Medulla oblongata (tissue), 1 donor: ENCODE results near the gene CDC7.
"Not testable (repeated sequence)": the region's sequence is repeated elsewhere in the genome, so short reads cannot be mapped to it uniquely, and the experiment has no call there.

Experiments
- DNase-seq: peaks from one replicate; pipeline ENCODE4 v3.0.0-alpha.2; 2015; ENCODE audit errors: extremely low spot score

CDC7 gene

DNA sequence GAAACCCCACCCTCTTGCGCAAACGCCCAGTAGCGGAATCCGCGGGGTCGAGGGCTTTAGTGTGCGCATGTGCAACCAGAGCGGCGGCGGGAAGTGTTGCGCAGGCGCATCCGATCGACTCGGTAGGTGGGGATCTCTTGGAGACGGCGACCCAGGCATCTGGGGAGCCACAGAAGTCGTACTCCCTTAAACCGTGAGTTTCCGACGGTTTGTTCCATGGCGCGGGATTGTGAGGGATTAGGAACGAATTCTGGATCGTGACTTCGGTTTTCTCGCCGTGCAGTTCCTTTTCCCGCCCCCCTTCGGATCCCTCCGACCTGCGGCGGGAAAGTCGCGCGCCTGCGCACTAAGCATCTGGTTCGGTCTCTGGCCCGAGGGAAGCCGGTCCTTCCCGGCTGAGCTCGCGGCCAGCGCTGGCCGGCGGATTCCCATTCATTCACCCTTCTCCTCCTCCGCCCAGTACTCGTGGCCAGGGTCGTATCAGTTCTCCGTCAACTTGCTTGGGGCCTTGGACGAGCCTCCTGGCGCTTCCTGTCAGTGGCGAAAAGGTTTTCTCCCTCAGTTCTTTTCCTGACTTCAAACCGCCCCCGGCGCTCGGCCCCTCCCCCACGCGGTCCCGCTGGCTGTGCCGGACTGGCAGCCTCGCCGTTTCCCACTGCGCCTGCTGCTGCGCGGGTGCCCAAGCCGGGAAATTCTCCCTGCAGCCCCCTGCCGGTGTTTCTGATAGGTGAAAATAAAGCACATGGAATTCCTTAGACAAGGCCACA, at the start of gene CDC7:
Gene CDC7 (plus strand): TSS at position 96 of the 767 bp plus-strand sequence. CDS start 866 bp downstream, outside the sequence.
- DNase-seq, result peak; percentile 92

- DNase-seq, result no peak
Measured at GRCh38 chr1:91454136-91454535, 46.5 kb upstream of the CDC7 start.

GRCh38 chr1:91455334-91455733, 45.3 kb upstream of the CDC7 start:
- no peak for DNase-seq

DNA sequence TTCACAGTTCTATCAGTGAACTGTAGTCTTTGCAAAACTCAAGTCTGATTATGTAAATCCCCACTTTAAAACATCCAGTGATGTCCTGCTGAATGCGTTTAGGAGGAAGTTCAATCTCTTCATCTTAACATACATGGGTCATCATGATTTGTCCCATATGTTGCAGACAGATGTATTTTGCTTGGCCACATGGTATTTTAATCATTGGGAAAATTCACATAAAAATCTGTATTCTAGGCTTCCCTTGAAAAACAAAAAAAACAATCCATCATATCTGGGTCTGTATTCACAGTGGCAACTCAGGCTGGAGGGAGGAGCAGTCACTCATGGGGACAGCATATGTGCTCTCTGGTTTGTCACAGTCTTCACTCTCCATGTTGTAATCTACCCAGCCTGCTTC, 44.8 kb upstream of the CDC7 start:
- DNase-seq, result no peak

DNA sequence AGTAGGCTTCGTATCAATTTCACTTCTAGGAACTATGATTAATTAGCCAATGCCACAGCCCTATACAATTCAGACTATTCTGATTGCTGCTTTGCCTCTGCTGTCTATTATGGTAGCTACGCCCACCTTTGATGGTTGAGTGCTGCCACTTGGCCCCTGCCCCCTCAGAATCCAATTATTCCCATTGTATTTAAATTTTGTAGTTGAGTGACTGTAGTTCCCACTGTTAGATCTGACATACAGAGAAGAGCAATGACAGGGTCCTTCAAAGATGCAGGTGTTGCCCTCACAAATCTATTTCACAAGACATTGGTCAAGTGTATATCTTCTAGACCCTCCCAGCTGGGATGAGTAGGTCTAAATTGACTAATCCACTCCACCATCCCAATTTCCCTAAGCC, 35.3 kb upstream of the CDC7 start:
- DNase-seq, result not testable (repeated sequence)

DNA sequence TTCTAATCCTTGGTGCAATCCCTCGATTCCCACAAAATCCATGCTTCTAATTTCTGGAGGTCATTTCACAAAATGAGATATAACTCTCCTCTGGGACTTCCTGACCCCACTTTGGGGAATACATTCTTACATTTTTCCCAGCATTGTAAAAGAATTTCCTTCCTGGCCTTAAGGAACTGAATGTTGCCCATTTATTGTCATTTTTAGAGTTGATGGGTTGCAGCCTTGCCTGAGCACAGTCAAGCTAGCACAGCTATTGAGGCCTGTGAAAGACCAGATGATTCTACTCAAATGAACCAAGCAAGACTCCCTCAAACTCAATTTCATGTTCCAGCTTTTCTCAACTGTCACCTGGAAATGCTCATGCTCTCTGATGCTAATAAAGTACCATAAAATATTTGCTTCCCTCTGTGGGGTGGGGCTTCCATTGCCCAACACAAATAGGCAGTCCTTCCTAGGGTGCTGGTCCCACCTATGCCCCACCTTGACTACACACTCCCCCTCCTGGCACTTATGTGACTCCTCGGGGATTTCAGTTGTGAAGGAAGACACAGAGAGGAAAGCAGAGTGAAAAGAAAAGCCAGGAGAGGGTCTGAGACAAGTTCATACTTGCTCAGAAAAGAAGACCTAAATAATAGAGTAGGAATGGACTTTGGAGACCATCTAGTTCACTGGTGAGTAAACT, 24.0 kb upstream of the CDC7 start:
- DNase-seq, result no peak

GRCh38 chr1:91487469-91487868, 13.2 kb upstream of the CDC7 start:
- no peak for DNase-seq

DNA sequence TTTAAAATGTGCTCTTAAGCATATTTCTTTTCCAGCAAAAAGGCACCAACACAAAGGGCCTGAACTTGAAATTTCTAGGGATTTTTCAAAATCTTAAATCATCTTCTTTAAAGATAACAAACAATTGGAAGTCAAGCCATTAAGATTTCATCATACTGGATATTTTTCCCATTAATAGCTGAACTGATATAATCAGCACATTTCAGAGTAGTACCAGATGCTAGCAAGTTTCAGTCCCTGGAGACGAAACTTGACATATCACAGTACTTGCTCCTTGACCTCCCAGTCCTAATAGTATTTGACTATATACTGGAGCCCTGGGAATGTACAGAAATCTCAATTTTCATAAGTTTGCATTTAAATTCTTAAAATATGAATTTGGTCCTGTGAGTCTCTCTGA, 10.2 kb upstream of the CDC7 start:
- no peak for DNase-seq

GRCh38 chr1:91498035-91498434, 2.6 kb upstream of the CDC7 start:
- DNase-seq, result no peak

GRCh38 chr1:91498498-91499245, 2.0 kb upstream of the CDC7 start:
- no peak for DNase-seq

DNA sequence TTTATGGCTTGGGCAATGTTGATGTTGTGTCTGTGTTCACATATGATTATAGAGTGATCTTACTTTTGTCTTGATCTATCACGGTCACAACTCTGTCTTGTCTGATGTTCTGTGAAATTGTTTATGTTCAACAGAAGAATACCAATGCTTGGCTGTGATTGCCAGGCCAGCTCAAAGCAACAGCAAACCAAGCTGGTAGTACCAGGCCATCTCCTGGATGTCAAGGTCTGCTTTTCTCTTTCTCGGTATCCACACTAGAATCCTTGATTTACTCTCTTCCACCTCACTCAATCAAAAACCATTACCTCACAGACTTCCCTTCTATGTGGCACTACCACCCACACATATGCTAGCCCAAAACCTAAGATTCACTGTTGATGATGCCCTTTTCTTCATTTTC, 1.3 kb upstream of the CDC7 start:
- no peak for DNase-seq

DNA sequence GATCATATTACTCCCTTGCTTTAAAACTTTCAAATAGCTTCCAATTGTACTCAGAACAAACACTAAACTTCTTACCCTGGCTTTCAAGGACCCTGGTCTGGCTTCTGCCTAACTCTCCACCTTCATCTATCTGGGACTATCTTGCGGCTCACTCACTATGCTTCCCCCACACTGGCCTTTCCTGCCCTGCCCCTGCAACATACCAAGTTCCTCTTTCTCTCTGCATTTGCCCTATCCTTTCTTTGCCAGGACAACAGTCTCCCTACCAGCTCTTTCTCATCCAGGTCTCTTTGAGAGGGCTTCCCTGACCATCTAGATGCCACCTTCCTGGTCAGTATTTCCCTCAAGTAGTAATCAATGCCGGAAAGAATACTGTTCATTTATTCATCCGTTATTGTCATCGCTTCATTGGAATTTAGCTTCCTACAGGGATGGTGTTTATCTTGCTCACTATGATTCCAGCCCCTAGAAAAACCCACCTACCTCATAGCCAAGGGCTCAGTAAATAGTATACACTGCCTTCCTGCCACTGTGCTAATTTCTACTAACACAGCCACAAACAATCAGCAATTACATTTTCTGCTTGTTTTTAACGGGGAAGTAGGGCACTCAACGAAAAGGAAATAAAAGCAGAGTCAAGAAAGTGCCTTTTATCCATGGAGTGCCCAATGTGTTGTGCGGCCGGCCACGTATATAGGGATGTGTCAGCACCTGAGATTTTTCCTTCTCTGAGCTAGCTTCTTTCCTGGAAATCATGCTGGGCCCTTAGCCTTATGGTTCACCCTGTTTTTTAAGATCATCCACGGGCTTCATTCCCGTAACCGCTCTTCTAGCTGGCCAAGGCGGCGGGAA, 521 bp upstream of the CDC7 start:
- peak; percentile 30 for DNase-seq

- no peak for DNase-seq
Measured at GRCh38 chr1:91501523-91501851, 836 bp downstream of the CDC7 start.

- DNase-seq, result no peak
Measured at GRCh38 chr1:91501971-91502671, 1.5 kb downstream of the CDC7 start.

- no peak for DNase-seq
Measured at GRCh38 chr1:91502672-91503184, 2.1 kb downstream of the CDC7 start.

DNA sequence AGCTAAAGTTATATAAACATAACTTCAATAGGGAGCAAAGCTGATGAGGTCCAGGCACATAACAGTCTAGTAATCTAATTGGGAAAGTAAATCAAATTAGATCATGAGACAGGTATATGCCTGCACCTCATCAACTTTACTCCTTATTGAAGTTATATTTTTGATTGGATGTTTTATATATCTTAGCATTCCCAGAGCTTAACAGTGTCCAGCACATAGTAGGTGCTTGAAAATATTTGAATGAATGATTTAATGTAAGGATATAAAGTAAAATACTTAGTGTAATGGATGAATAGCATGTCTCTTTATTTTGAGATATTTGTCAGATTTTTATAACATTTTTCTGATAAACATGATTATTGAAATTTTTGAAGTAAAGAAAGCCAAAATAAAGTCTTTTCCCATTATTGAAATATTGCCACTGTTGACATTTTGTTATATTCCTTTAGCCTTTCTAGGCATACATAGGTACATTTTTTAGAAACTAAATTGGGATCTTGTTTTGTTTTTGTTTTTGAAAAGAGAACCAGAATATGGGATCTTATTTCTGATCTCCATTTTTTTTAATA, 2.8 kb downstream of the CDC7 start:
- DNase-seq, result no peak

- DNase-seq, result no peak
Measured at GRCh38 chr1:91503975-91504530, 3.4 kb downstream of the CDC7 start.

DNA sequence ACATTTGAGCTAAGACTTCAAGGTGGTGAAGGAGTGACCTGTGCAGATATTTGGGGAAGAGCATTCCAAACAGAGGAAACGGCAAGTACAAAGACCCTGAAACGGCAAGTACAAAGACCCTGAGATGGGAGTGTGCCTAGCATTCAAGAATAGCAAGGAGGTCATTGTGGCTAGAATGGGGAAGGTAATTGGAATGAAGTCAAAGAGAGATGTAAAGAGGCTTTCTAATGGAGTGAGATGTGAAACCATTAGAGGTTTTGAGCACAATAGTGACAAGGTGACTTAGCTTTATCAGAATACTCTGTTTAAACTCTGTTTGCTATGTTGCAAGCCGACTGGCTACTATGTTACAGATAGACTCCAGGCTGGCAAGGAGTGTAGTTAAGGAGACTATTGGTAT, 4.4 kb downstream of the CDC7 start:
- no peak for DNase-seq

DNA sequence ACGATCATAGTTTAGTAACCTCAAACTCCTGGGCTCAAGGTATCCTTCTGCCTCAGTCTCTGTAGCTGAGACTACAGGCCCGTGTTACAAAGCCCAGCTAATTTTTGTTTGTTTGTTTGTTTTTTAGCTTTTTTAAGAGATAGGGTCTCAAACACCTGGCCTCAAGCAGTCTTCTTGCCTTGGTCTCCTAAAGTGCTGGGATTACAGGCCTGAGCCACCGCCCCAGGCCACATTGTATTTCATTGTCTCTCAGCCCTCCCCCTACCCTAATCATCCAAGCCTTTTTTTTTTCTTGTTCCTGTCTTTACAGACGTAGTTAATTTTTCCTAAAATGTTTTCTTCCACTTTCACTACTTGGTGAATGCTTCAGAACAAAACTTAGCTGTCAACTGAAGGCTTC, 5.4 kb downstream of the CDC7 start:
- no peak for DNase-seq

GRCh38 chr1:91507328-91507727, 6.7 kb downstream of the CDC7 start:
- no peak for DNase-seq
